ENCODE data around the gene SLC25A31.

SLC25A31 gene

DNA sequence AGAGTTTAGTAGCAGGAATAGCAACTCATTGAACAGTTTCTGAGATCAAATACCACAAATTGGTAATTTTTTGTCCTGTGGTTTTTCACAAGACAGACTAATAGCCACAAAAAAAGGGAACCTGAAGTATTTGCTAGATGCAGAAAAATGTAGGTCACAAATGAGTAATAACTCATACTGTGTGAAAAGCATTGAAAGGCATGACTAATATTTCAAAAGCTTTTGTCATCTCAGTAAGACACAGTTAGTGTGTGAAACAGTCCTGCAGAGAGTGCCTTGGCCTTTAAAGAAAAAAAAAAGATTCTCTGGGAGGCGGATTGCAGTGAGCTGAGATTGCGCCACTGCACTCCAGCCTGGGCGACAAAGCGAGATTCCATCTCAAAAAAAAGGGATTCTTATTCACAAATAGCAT lies 31.4 kb upstream of the SLC25A31 start:
- Histone ChIP-seq H3K4me3 (ENCODE audit: low read depth, low read length) (no peak overlapping the region), H4K91ac (ENCODE audit: low read depth, low read length) (no peak overlapping the region), H3K79me1 (ENCODE audit: low read length) (no peaks in the 10 kb centered on the region), H3K36me3 (ENCODE audit: control insufficient read depth in 1 of 2, insufficient read depth in 2 of 2, low read length in 2 of 2) (no peaks in the 10 kb centered on the region), H3K79me2 (ENCODE audit: control insufficient read depth, insufficient read depth, low read length, poor library complexity) (no peaks in the 10 kb centered on the region), H3K27me3 (ENCODE audit: insufficient read depth, low read length) (no peaks in the 10 kb centered on the region), H3K27ac (ENCODE audit: low read depth, low read length) (no peak overlapping the region), H2AFZ (ENCODE audit: insufficient read depth, low read length, poor library complexity) (no peak overlapping the region), H4K8ac (ENCODE audit: low read depth, low read length) (no peak overlapping the region), H3K4me2 (ENCODE audit: low read length) (no peak overlapping the region), H3K9me3 (ENCODE audit: insufficient read depth, low read depth, low read length) (no peaks in the 10 kb centered on the region), H3K14ac (ENCODE audit: low read length) (no peak overlapping the region), H3K4ac (ENCODE audit: low read depth, low read length) (no peak overlapping the region), H3K4me1 (ENCODE audit: control insufficient read depth in 1 of 2, insufficient read depth in 2 of 2, low read length in 2 of 2) (no peaks in the 10 kb centered on the region), H2AK5ac (ENCODE audit: low read length) (no peak overlapping the region), H2BK5ac (ENCODE audit: low read depth, low read length, poor library complexity) (no peak overlapping the region), H4K12ac (ENCODE audit: low read depth, low read length) (no peak overlapping the region), H3K23ac (ENCODE audit: low read length) (no peak overlapping the region), H2BK12ac (ENCODE audit: low read length) (no peak overlapping the region), H3K18ac (ENCODE audit: low read length) (no peak overlapping the region), H2BK120ac (ENCODE audit: insufficient read depth, low read length, poor library complexity) (no peak overlapping the region), H3K9ac (ENCODE audit: low read length) (no peak overlapping the region)
- DNase-seq: peak; percentile 61 to 86
- WGBS (ENCODE audit: extremely low coverage, insufficient coverage, insufficient read length): no CpG with 5 or more reads among the region's 4 CpGs

GRCh38 chr4:127708985-127709384 lies 21.2 kb upstream of the SLC25A31 start:
- no peaks in the 10 kb centered on the region for H3K79me1 ChIP-seq (ENCODE audit: low read length)
- H3K14ac ChIP-seq (ENCODE audit: low read length): no peak overlapping the region
- H3K27me3 ChIP-seq (ENCODE audit: insufficient read depth, low read length): no peaks in the 10 kb centered on the region
- H3K79me2 ChIP-seq (ENCODE audit: control insufficient read depth, insufficient read depth, low read length, poor library complexity): no peaks in the 10 kb centered on the region
- no peak overlapping the region for H2AFZ ChIP-seq (ENCODE audit: insufficient read depth, low read length, poor library complexity)
- no peak overlapping the region for H2AK5ac ChIP-seq (ENCODE audit: low read length)
- peak; percentile 56 to 69 for DNase-seq
- no peak overlapping the region for H2BK120ac ChIP-seq (ENCODE audit: insufficient read depth, low read length, poor library complexity)
- H4K12ac ChIP-seq (ENCODE audit: low read depth, low read length): no peak overlapping the region
- no peaks in the 10 kb centered on the region for H3K9me3 ChIP-seq (ENCODE audit: insufficient read depth, low read depth, low read length)
- peaks cover 1 to 7% of the 10 kb centered on the region in 2 experiments for H3K36me3 ChIP-seq (ENCODE audit: control insufficient read depth in 1 of 2, insufficient read depth in 2 of 2, low read length in 2 of 2)
- H2BK5ac ChIP-seq (ENCODE audit: low read depth, low read length, poor library complexity): no peak overlapping the region
- H3K4me1 ChIP-seq (ENCODE audit: control insufficient read depth in 1 of 2, insufficient read depth in 2 of 2, low read length in 2 of 2): peaks cover 0 to 3% of the 10 kb centered on the region in 2 experiments
- no peak overlapping the region for H3K23ac ChIP-seq (ENCODE audit: low read length)
- no peak overlapping the region for H4K8ac ChIP-seq (ENCODE audit: low read depth, low read length)
- no peak overlapping the region for H3K4me3 ChIP-seq (ENCODE audit: low read depth, low read length)
- no peak overlapping the region for H3K4me2 ChIP-seq (ENCODE audit: low read length)
- no peak overlapping the region for H2BK12ac ChIP-seq (ENCODE audit: low read length)
- no peak overlapping the region for H3K27ac ChIP-seq (ENCODE audit: low read depth, low read length)
- no peak overlapping the region for H3K9ac ChIP-seq (ENCODE audit: low read length)
- no CpG with 5 or more reads among the region's 5 CpGs for WGBS (ENCODE audit: extremely low coverage, insufficient coverage, insufficient read length)
- H3K18ac ChIP-seq (ENCODE audit: low read length): no peak overlapping the region
- no peak overlapping the region for H3K4ac ChIP-seq (ENCODE audit: low read depth, low read length)
- no peak overlapping the region for H4K91ac ChIP-seq (ENCODE audit: low read depth, low read length)

DNA sequence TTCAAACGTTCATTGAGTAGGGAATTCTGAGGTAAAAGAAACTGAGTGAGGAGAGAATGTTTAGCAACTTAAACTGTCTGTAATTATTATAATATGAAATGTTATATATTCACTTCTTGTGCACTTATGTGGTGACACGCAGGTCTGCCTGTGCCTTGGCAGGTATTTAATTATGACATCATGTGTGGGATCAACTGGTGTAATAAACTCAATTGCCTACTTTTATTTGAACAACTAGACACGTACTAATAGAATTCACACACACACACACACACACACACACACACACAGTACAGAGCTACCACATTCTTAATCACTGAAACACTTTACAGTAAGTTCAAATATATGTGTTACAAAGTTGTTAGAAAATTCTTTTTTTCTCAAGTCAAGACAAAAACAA lies 20.7 kb upstream of the SLC25A31 start:
- H2BK5ac ChIP-seq (ENCODE audit: low read depth, low read length, poor library complexity): no peak overlapping the region
- no peak overlapping the region for H4K91ac ChIP-seq (ENCODE audit: low read depth, low read length)
- H3K9ac ChIP-seq (ENCODE audit: low read length): no peak overlapping the region
- H4K8ac ChIP-seq (ENCODE audit: low read depth, low read length): no peak overlapping the region
- no peak overlapping the region for H3K14ac ChIP-seq (ENCODE audit: low read length)
- H2BK120ac ChIP-seq (ENCODE audit: insufficient read depth, low read length, poor library complexity): no peak overlapping the region
- H3K4me2 ChIP-seq (ENCODE audit: low read length): no peak overlapping the region
- no peaks in the 10 kb centered on the region for H3K9me3 ChIP-seq (ENCODE audit: insufficient read depth, low read depth, low read length)
- H4K12ac ChIP-seq (ENCODE audit: low read depth, low read length): no peak overlapping the region
- H2AK5ac ChIP-seq (ENCODE audit: low read length): no peak overlapping the region
- H2BK12ac ChIP-seq (ENCODE audit: low read length): no peak overlapping the region
- no CpG with 5 or more reads among the region's 3 CpGs for WGBS (ENCODE audit: extremely low coverage, insufficient coverage, insufficient read length)
- H3K36me3 ChIP-seq (ENCODE audit: control insufficient read depth in 1 of 2, insufficient read depth in 2 of 2, low read length in 2 of 2): peaks cover 1 to 7% of the 10 kb centered on the region in 2 experiments
- no peak for DNase-seq
- no peaks in the 10 kb centered on the region for H3K27me3 ChIP-seq (ENCODE audit: insufficient read depth, low read length)
- no peak overlapping the region for H3K4ac ChIP-seq (ENCODE audit: low read depth, low read length)
- H3K79me2 ChIP-seq (ENCODE audit: control insufficient read depth, insufficient read depth, low read length, poor library complexity): no peaks in the 10 kb centered on the region
- H3K27ac ChIP-seq (ENCODE audit: low read depth, low read length): no peak overlapping the region
- H3K79me1 ChIP-seq (ENCODE audit: low read length): no peaks in the 10 kb centered on the region
- no peak overlapping the region for H2AFZ ChIP-seq (ENCODE audit: insufficient read depth, low read length, poor library complexity)
- no peak overlapping the region for H3K18ac ChIP-seq (ENCODE audit: low read length)
- H3K23ac ChIP-seq (ENCODE audit: low read length): no peak overlapping the region
- H3K4me3 ChIP-seq (ENCODE audit: low read depth, low read length): no peak overlapping the region
- H3K4me1 ChIP-seq (ENCODE audit: control insufficient read depth in 1 of 2, insufficient read depth in 2 of 2, low read length in 2 of 2): peaks cover 0 to 3% of the 10 kb centered on the region in 2 experiments

DNA sequence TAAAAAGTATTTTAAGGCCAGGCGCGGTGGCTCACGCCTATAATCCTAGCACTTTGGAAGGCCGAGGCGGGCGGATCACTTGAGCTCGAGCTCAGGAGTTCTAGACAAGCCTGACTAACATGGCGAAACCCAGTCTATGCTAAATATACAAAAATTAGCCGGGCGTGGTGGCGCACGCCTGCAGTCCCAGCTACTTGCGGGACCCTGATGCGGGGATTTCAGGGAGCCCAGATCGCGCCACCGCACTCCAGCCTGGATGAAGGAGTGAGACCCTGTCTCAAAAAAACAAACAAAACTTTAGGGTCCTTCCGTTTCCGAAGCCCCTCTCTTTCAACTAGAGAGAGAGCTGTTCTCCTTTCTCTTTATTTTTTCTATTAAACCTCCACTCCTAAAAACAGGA lies 1.2 kb downstream of the SLC25A31 start:
- H3K4ac ChIP-seq (ENCODE audit: low read depth, low read length): no peak overlapping the region
- H3K79me1 ChIP-seq (ENCODE audit: low read length): no peaks in the 10 kb centered on the region
- no peak overlapping the region for H3K4me3 ChIP-seq (ENCODE audit: low read depth, low read length)
- no peak for DNase-seq
- no peak overlapping the region for H3K4me2 ChIP-seq (ENCODE audit: low read length)
- H3K9me3 ChIP-seq (ENCODE audit: insufficient read depth, low read depth, low read length): no peaks in the 10 kb centered on the region
- no peaks in the 10 kb centered on the region for H3K79me2 ChIP-seq (ENCODE audit: control insufficient read depth, insufficient read depth, low read length, poor library complexity)
- H3K27me3 ChIP-seq (ENCODE audit: insufficient read depth, low read length): no peaks in the 10 kb centered on the region
- no peaks in the 10 kb centered on the region for H3K4me1 ChIP-seq (ENCODE audit: control insufficient read depth in 1 of 2, insufficient read depth in 2 of 2, low read length in 2 of 2)
- H3K9ac ChIP-seq (ENCODE audit: low read length): no peak overlapping the region
- WGBS (ENCODE audit: extremely low coverage, insufficient coverage, insufficient read length): no CpG with 5 or more reads among the region's 19 CpGs
- H3K36me3 ChIP-seq (ENCODE audit: control insufficient read depth in 1 of 2, insufficient read depth in 2 of 2, low read length in 2 of 2): no peaks in the 10 kb centered on the region
- no peak overlapping the region for H2BK12ac ChIP-seq (ENCODE audit: low read length)
- H3K23ac ChIP-seq (ENCODE audit: low read length): no peak overlapping the region
- no peak overlapping the region for H4K91ac ChIP-seq (ENCODE audit: low read depth, low read length)
- H2BK120ac ChIP-seq (ENCODE audit: insufficient read depth, low read length, poor library complexity): no peak overlapping the region
- H4K12ac ChIP-seq (ENCODE audit: low read depth, low read length): no peak overlapping the region
- no peak overlapping the region for H3K27ac ChIP-seq (ENCODE audit: low read depth, low read length)
- H4K8ac ChIP-seq (ENCODE audit: low read depth, low read length): no peak overlapping the region
- no peak overlapping the region for H2AFZ ChIP-seq (ENCODE audit: insufficient read depth, low read length, poor library complexity)
- H2BK5ac ChIP-seq (ENCODE audit: low read depth, low read length, poor library complexity): no peak overlapping the region
- no peak overlapping the region for H3K18ac ChIP-seq (ENCODE audit: low read length)
- H2AK5ac ChIP-seq (ENCODE audit: low read length): no peak overlapping the region
- no peak overlapping the region for H3K14ac ChIP-seq (ENCODE audit: low read length)

All from trophoblast cell (in vitro differentiated cells and primary cell).